Measurements from ENCODE around the gene SLMAP. TPM values are rescaled to one million over a fixed set of nuclear protein-coding genes. Genes with fewer than 3 reads are reported as not detected.

Gene SLMAP
- polyA plus RNA-seq, 1 donor (not counting 4 experiments of a cell fraction or from before 2014, with no cell fraction given) = 58.0 TPM

GRCh38 chr3:57927166-57927565 lies 171.1 kb downstream of the SLMAP start:
- no peak overlapping the region for H3K4me3 ChIP-seq (ENCODE audit: control insufficient read depth in 2 of 3, extremely low read depth in 1 of 3, insufficient read depth in 2 of 3, low read depth in 1 of 3, low read length in 3 of 3)
- peaks cover 10 to 25% of the 10 kb centered on the region in 2 experiments for H3K36me3 ChIP-seq (ENCODE audit: control insufficient read depth in 2 of 2, extremely low read depth in 1 of 2, insufficient read depth in 2 of 2, low read length in 2 of 2)
- no peak overlapping the region for H3K27ac ChIP-seq (ENCODE audit: control insufficient read depth, insufficient read depth, low read length)

GRCh38 chr3:57927916-57928315 lies 171.8 kb downstream of the SLMAP start:
- TF ChIP-seq EZH2 (IDR thresholded peaks at IDR 0.05; ENCODE audit: low read length) = no peak
- TF ChIP-seq, protein P1, sequence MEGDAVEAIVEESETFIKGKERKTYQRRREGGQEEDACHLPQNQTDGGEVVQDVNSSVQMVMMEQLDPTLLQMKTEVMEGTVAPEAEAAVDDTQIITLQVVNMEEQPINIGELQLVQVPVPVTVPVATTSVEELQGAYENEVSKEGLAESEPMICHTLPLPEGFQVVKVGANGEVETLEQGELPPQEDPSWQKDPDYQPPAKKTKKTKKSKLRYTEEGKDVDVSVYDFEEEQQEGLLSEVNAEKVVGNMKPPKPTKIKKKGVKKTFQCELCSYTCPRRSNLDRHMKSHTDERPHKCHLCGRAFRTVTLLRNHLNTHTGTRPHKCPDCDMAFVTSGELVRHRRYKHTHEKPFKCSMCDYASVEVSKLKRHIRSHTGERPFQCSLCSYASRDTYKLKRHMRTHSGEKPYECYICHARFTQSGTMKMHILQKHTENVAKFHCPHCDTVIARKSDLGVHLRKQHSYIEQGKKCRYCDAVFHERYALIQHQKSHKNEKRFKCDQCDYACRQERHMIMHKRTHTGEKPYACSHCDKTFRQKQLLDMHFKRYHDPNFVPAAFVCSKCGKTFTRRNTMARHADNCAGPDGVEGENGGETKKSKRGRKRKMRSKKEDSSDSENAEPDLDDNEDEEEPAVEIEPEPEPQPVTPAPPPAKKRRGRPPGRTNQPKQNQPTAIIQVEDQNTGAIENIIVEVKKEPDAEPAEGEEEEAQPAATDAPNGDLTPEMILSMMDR (optimal IDR thresholded peaks at IDR 0.05 in 1 of 3, IDR thresholded peaks at IDR 0.05 in 1 of 3, conservative IDR thresholded peaks at IDR 0.05 in 1 of 3; ENCODE audit: extremely low read depth in 1 of 3, insufficient read depth in 2 of 3, low read length in 3 of 3) = no peak
- DNase-seq (ENCODE audit: low read depth, low spot score) = no peak
- Histone ChIP-seq H3K9me1 (ENCODE audit: control insufficient read depth, extremely low read depth, insufficient read depth, low read length) (no peaks in the 10 kb centered on the region), H3K4me3 (ENCODE audit: control insufficient read depth in 2 of 3, extremely low read depth in 1 of 3, insufficient read depth in 2 of 3, low read depth in 1 of 3, low read length in 3 of 3) (no peak overlapping the region), H4K20me1 (ENCODE audit: control insufficient read depth, extremely low read depth, insufficient read depth, low read length) (no peaks in the 10 kb centered on the region), H3K4me2 (ENCODE audit: control insufficient read depth, extremely low read depth, insufficient read depth, low read depth, low read length) (no peak overlapping the region), H3K79me2 (ENCODE audit: control insufficient read depth, insufficient read depth, low read length) (no peaks in the 10 kb centered on the region), H3K27me3 (ENCODE audit: control insufficient read depth, extremely low read depth, insufficient read depth, low read length) (no peaks in the 10 kb centered on the region), H2AFZ (ENCODE audit: control insufficient read depth, low read length) (no peak overlapping the region), H3K4me1 (ENCODE audit: control insufficient read depth, extremely low read depth, insufficient read depth, low read length) (no peaks in the 10 kb centered on the region), H3K9ac (ENCODE audit: control insufficient read depth, extremely low read depth, insufficient read depth, low read length) (no peak overlapping the region), H3K36me3 (ENCODE audit: control insufficient read depth in 2 of 2, extremely low read depth in 1 of 2, insufficient read depth in 2 of 2, low read length in 2 of 2) (peaks cover 7 to 22% of the 10 kb centered on the region in 2 experiments), H3K9me3 (ENCODE audit: control insufficient read depth, low read depth, low read length) (no peaks in the 10 kb centered on the region), H3K27ac (ENCODE audit: control insufficient read depth, insufficient read depth, low read length) (no peak overlapping the region)
- dilution Hi-C loops (cut with MboI; ENCODE audit: extremely low pct_ligation_motif_present, low sequenced_read_pairs) = no loop called here
- FAIRE-seq = no peak

More at GRCh38 chr3:57927166-57927565, 171.1 kb downstream of the SLMAP start:
- no peak overlapping the region for H2AFZ ChIP-seq (ENCODE audit: control insufficient read depth, low read length)
- no peaks in the 10 kb centered on the region for H3K79me2 ChIP-seq (ENCODE audit: control insufficient read depth, insufficient read depth, low read length)
- H3K9ac ChIP-seq (ENCODE audit: control insufficient read depth, extremely low read depth, insufficient read depth, low read length) = no peak overlapping the region
- H4K20me1 ChIP-seq (ENCODE audit: control insufficient read depth, extremely low read depth, insufficient read depth, low read length) = no peaks in the 10 kb centered on the region
- no peaks in the 10 kb centered on the region for H3K9me3 ChIP-seq (ENCODE audit: control insufficient read depth, low read depth, low read length)
- TF ChIP-seq, protein P1 (optimal IDR thresholded peaks at IDR 0.05 in 1 of 3, IDR thresholded peaks at IDR 0.05 in 1 of 3, conservative IDR thresholded peaks at IDR 0.05 in 1 of 3; ENCODE audit: extremely low read depth in 1 of 3, insufficient read depth in 2 of 3, low read length in 3 of 3) = no peak
- no peak for TF ChIP-seq EZH2 (IDR thresholded peaks at IDR 0.05; ENCODE audit: low read length)
- no peaks in the 10 kb centered on the region for H3K4me1 ChIP-seq (ENCODE audit: control insufficient read depth, extremely low read depth, insufficient read depth, low read length)
- H3K27me3 ChIP-seq (ENCODE audit: control insufficient read depth, extremely low read depth, insufficient read depth, low read length) = no peaks in the 10 kb centered on the region
- dilution Hi-C loops (cut with MboI; ENCODE audit: extremely low pct_ligation_motif_present, low sequenced_read_pairs) = no loop called here
- FAIRE-seq (no peak), DNase-seq (ENCODE audit: low read depth, low spot score) (no peak)
- no peaks in the 10 kb centered on the region for H3K9me1 ChIP-seq (ENCODE audit: control insufficient read depth, extremely low read depth, insufficient read depth, low read length)
- no peak overlapping the region for H3K4me2 ChIP-seq (ENCODE audit: control insufficient read depth, extremely low read depth, insufficient read depth, low read depth, low read length)
